D721Med (cell line): ENCODE results near the gene DIP2C.
"Not testable (repeated sequence)": the region's sequence is repeated elsewhere in the genome, so short reads cannot be mapped to it uniquely, and the experiment has no call there.

Experiments
- DNase-seq: peaks from one replicate; pipeline ENCODE4 v3.0.0; 2011; ENCODE audit warnings: low spot score; ENCODE audit not compliant: insufficient read length
- FAIRE-seq: peaks from 2 replicates; lab custom pipeline; 2011; peaks lifted over from hg19 to GRCh38; lab: Jason Lieb, UNC
- TF ChIP-seq, protein P1 (sequence below): IDR thresholded peaks from 2 replicates; pipeline ENCODE4 v1.5.1; 2012; ENCODE audit warnings: mild to moderate bottlenecking, control low read depth; ENCODE audit not compliant: insufficient read depth; ENCODE audit errors: missing control alignments

Gene DIP2C

DNA sequence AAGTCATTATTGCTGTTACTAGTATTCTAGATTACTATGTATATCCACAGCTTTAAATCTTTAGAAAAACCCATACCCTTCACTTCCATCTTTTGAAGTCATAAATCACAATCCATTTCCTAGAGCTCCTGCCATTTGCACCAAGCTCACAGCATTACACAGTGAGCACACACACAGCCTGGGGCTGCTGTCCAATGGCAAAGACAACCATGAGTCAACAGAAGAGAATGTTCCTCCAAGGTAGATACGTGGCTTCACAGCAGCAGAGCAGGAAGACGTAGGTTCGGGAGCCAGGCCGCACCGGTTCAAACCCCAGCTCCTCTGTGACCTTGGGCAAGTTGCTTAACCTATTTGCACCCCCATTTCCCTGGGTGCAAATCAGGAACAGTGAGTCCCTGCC is 234.6 kb downstream of the DIP2C start:
- DNase-seq (no peak), FAIRE-seq (no peak)
- TF ChIP-seq, protein P1, sequence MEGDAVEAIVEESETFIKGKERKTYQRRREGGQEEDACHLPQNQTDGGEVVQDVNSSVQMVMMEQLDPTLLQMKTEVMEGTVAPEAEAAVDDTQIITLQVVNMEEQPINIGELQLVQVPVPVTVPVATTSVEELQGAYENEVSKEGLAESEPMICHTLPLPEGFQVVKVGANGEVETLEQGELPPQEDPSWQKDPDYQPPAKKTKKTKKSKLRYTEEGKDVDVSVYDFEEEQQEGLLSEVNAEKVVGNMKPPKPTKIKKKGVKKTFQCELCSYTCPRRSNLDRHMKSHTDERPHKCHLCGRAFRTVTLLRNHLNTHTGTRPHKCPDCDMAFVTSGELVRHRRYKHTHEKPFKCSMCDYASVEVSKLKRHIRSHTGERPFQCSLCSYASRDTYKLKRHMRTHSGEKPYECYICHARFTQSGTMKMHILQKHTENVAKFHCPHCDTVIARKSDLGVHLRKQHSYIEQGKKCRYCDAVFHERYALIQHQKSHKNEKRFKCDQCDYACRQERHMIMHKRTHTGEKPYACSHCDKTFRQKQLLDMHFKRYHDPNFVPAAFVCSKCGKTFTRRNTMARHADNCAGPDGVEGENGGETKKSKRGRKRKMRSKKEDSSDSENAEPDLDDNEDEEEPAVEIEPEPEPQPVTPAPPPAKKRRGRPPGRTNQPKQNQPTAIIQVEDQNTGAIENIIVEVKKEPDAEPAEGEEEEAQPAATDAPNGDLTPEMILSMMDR = no peak

DNA sequence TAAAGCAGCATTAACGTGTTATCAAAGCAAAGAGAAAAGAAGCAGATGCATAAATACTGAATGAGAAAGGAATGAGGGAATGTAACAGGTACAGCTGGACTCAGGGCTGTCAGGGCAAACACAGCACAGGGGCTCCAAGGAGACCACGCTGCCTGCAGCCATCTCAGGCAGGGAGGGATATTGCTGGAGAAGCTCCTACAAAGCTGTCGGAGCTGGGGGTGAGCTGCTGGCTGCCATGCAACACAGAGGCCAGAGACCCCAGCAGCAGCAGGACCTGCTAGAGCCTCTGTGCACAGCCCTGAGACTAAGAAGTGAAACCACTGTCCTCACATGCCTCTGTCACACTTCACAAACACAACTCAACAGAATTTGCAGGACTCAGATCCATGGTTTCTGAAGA is 235.8 kb downstream of the DIP2C start:
- no peak for FAIRE-seq
- TF ChIP-seq, protein P1 = no peak
- no peak for DNase-seq

DNA sequence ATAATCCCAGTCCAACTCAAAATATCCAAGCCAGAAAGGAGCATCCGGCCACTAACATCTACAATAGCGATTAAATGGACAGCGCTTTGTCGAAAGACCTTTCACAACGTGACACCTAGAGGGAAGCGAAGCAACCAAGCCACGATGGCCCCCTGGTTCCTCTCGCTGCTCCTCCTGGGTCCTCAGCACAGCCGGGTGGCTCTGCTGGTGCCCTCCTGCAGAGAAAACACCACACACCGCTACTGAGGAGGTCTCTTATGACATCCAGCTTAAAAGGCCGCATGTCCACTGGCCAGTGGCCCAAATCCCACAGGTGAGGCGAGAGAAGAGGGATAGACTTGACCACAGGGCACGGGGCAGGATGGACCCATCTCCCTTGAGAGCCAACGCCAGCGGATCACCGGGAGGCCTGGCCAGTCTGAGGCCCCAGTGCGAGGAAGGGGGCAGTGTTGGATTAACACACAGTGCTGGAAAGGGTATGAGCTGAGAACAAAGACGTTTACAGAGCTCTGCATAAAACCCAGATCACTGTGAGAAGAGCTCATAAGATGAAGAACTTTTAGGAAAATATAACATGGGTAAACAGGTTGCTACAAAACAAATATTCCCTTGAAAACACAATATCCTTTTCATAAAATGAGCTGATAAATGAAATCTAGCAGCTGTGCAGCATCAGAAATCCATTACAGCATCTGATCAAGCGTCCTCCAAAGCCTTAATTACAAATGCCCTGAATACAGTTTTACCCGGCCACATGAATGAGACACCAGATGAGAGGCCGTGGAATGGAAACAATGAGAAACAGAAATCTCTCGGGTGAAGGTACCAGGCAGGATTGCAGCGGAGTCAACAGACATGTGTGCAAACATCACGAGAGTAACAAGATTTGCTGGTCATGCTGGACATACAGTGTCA is 236.7 kb downstream of the DIP2C start:
- DNase-seq (no peak), FAIRE-seq (no peak)
- TF ChIP-seq, protein P1 = no peak

DNA sequence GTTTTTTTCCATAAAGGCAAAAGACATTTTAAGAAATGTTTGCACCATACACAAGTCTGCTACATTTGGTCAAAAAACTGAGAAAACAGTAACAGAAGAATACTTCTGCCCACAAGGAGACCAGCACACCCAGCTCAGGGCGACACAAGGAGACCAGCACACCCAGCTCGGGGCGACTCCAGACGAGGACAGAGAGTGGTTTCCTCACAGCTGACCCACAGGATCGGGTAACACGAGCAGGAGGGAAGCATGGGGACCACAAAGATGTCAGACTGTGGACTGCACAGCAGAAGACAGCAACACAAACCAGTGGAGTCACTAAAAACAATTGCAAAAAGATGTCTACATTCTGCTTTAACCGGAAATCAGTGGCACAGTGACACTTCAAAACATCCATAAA is 237.6 kb downstream of the DIP2C start:
- FAIRE-seq = no peak
- DNase-seq = no peak
- TF ChIP-seq, protein P1 = no peak

DNA sequence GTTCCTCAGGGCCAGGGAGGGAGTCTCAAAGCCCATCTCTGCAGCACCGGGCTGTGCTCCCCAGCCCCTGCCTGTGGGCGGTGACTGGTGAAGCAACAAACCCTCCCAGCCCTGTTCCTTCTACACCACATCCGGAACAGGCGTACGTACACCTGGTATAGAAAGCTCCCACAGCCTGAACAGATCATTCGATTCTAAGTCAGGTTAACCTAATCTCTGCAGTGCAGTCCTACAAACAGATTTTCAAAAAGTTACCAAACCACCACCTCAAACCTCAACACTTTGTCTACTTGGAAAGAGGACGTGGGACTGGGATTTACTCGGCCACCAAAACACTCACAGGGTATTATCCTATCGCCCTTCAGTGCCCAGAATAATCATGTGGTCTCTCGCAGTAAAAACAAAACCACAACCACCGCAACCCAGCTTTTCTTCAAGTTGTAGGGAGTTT is 238.4 kb downstream of the DIP2C start:
- TF ChIP-seq, protein P1 = no peak

DNA sequence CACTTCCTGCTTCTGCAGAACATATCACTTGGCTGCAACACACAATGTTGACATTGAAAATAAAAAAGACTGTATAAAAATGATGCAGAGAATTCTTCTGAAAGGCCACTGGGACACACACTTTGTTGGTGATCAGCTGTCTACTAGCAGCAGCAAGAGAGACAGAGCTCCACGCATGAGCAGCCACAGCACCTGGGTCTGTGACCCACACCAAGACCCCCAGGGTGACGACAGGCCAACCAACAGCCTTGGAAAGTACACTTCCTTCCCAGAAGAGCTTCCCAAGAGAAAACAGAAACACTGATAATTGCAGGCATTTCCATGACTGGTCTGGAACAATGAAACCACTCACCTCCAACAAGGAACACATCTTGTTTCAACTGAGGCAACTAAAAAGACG is 239.0 kb downstream of the DIP2C start:
- FAIRE-seq (no peak), DNase-seq (no peak)
- TF ChIP-seq, protein P1 = no peak

More for the DNA sequence above, 238.4 kb downstream of the DIP2C start:
- FAIRE-seq (no peak), DNase-seq (no peak)

DNA sequence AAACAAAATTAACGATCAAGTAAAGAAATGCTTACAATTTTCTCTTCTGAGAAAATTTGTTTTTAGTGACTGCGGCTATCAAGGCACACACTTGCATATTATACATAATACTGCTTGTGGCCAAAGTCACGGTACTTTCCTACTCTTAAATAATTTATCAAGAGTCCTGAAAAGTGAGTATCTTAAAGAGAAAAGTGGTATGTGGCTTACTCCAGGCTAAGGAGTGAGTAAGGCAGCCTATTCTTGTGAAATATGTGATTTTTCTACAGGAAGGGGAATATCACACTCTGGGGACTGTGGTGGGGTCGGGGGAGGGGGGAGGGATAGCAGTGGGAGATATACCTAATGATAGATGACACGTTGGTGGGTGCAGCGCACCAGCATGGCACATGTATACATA is 240.1 kb downstream of the DIP2C start:
- FAIRE-seq, DNase-seq: not testable (repeated sequence)
